T-helper 2 cell treated with Interferon-gamma antibody and Interleukin-4, amounts not matched to agents 5 μg/mL and 100 μg/mL, for 36 hours (primary cell): ENCODE data around the gene PTCH1.

Experiments used
- DNase-seq: peaks from one replicate; pipeline ENCODE4 v3.0.0; 2021; ENCODE audit warnings: low spot score
- H3K27ac Mint-ChIP-seq: one replicate; pipeline ENCODE4 v1.8.0; 2021; ENCODE audit warnings: mild to moderate bottlenecking, mixed read lengths
- H3K27me3 Mint-ChIP-seq: one replicate; pipeline ENCODE4 v1.8.0; 2021; ENCODE audit warnings: low read depth, mixed read lengths
- H3K36me3 Mint-ChIP-seq: one replicate; pipeline ENCODE4 v1.8.0; 2021; ENCODE audit warnings: low read depth, mixed read lengths
- H3K4me1 Mint-ChIP-seq: one replicate; pipeline ENCODE4 v1.8.0; 2021; ENCODE audit warnings: low read depth, mixed read lengths
- H3K4me3 Mint-ChIP-seq: one replicate; pipeline ENCODE4 v1.8.0; 2022; ENCODE audit warnings: mild to moderate bottlenecking, moderate library complexity, mixed read lengths
- H3K9me3 Mint-ChIP-seq: one replicate; pipeline ENCODE4 v1.8.0; 2021; ENCODE audit warnings: mixed read lengths

The PTCH1 gene

DNA sequence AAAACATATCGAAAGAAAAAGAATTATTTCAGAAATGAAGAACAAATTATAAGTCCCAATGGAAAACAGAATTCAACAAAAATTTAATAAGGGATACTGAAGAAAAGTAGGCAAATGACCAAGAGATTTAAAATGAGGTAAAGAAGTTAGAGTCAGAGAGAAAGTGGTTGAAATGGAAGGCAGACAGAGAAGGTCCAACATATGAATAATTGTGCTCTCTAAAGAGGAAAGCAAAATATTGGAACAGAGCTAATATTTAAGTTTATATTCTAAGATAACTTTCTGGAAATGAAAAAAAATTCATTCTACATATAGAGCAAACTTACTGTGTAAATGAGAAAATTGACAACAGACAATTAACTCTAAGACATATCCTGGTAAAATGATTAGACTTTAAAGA lies 94.1 kb downstream of the PTCH1 start:
- no peak for DNase-seq
- Mint-ChIP-seq H3K27me3 (peaks cover 12% of the 10 kb centered on the region), H3K27ac (no peak overlapping the region), H3K36me3 (peaks cover 13% of the 10 kb centered on the region), H3K4me1 (peaks cover 9% of the 10 kb centered on the region), H3K4me3 (no peak overlapping the region), H3K9me3 (peaks cover 32% of the 10 kb centered on the region)

DNA sequence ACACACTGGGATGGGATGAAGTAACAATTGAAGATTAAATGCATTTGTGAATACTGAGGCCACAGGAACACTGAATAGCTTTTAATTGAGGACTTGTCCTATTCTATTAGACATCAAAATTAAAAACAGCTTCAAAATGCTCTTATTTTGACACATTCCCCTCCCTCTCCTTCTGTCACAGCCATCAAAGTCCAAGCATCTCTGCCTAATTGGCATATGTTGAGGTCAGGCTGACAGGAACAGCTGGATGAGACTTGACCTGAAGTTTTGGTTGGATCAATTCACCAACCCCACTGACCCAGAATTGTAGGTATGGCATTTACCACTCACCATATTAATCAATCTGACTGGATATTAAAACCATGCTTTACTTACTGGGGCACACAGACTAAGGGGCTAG lies 96.3 kb downstream of the PTCH1 start:
- peaks cover 37% of the 10 kb centered on the region for H3K9me3 Mint-ChIP-seq

DNA sequence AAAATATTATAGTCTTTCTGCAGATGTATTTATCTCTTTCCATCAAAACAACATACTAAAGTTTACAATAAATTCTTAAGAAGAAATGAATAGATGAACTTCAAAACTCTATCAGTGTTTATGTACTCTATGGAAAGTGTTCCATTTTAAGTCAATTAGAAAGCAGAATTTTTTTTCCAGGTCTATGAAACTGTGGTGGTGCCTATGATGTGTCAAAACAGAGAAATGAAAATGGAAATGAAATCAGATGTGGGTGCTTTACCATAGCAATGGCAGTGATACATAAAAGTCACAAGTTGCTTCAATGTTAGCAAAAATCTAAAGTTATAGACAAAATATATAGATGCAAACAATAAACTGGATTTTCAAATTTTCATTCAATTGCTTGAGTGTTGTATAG lies 97.3 kb downstream of the PTCH1 start:
- Mint-ChIP-seq H3K4me1 (no peaks in the 10 kb centered on the region), H3K27ac (no peak overlapping the region), H3K9me3 (peaks cover 34% of the 10 kb centered on the region), H3K27me3 (peaks cover 10% of the 10 kb centered on the region), H3K36me3 (peaks cover 11% of the 10 kb centered on the region), H3K4me3 (no peak overlapping the region)
- no peak for DNase-seq

More for the DNA sequence above, 96.3 kb downstream of the PTCH1 start:
- H3K4me3 Mint-ChIP-seq = no peak overlapping the region
- peaks cover 12% of the 10 kb centered on the region for H3K27me3 Mint-ChIP-seq
- no peak overlapping the region for H3K27ac Mint-ChIP-seq
- H3K36me3 Mint-ChIP-seq = peaks cover 11% of the 10 kb centered on the region
- no peaks in the 10 kb centered on the region for H3K4me1 Mint-ChIP-seq
- DNase-seq = no peak

DNA sequence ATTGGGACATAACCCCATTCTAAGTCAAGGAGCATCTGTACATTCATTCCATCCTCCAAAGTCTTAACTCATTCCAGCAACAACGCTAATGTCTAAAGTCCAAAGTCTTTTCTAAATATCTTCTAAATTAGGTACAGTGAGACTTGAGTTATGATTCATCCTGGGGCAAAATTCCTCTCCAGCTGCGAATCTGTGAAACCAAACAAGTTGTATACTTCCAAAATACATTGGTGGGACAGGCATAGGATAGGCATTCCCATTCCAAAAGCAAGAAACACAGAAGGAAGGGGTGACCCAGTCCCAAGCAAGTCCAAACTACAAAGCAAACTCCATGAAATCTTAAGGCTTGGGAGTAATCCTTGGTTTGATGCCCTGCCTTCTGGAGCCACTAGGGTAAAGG lies 101.6 kb downstream of the PTCH1 start:
- Mint-ChIP-seq H3K4me1 (no peaks in the 10 kb centered on the region), H3K9me3 (peaks cover 4% of the 10 kb centered on the region), H3K27ac (no peak overlapping the region), H3K36me3 (no peaks in the 10 kb centered on the region), H3K4me3 (no peak overlapping the region), H3K27me3 (peaks cover 6% of the 10 kb centered on the region)
- no peak for DNase-seq

DNA sequence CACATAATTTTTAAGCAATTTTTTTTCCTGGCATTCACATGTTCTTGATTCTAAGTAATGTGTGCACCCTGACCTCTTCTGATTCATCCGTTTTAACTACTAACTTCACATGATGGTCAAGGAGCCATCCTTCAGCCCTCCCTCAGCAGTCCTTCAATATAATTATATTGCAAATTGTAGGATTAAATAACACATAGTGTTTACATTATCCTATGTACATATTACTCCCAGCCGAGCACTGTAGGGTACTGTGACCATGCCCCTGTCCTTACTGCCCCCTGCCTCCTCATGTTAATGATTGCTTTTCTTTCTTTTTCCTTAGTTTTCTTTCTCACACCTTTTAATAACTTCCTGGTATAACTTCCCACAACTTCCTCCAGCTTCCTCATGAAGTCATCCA lies 103.0 kb downstream of the PTCH1 start:
- H3K36me3 Mint-ChIP-seq = no peaks in the 10 kb centered on the region
- H3K27me3 Mint-ChIP-seq = peaks cover 6% of the 10 kb centered on the region
- no peak overlapping the region for H3K27ac Mint-ChIP-seq
- no peaks in the 10 kb centered on the region for H3K4me1 Mint-ChIP-seq
- H3K9me3 Mint-ChIP-seq = peaks cover 4% of the 10 kb centered on the region
- no peak overlapping the region for H3K4me3 Mint-ChIP-seq
- DNase-seq = no peak

DNA sequence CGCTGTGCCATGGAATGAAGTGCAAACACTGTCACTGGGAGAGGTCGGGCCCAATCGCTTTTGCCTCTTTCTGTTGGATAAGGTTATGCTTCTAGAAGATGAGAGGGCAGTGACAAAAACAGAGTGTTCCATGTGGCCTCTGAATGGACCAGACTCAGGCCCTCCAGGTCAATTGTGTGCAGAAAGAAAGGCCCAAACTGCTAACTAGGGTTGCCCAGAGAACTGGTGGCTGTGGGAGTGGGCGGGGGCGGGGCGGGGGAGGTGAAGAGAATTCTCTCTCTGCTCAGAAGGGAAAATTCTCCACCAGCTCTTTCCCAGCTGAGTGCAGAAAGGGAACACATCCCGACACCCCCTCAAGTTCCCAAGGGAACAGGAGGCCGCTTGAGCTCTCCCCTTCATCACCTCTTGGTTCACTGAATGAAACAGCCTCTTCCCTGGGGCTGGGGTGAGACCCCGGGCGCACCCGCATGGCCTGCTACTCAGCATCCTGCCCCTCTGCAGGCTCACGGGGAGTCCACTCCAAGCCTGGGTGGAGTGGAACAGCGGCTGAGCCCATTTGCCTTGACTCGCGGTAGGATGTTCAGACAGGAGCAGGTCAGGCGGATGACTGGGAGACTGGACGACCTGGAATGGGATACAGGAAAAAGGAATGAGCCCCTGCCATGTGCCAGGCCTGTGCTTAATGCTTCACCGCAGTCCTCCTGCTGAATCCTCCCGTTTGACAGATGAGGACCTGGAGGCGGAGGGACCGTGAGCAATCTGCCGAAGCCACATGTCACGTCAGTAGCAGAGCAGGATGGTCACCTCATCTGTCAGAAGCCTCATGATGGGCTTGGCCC lies 105.5 kb downstream of the PTCH1 start:
- no peaks in the 10 kb centered on the region for H3K9me3 Mint-ChIP-seq
- no peak for DNase-seq
- peaks cover 11% of the 10 kb centered on the region for H3K27me3 Mint-ChIP-seq
- no peaks in the 10 kb centered on the region for H3K4me1 Mint-ChIP-seq
- H3K36me3 Mint-ChIP-seq = no peaks in the 10 kb centered on the region
- H3K27ac Mint-ChIP-seq = no peak overlapping the region
- no peak overlapping the region for H3K4me3 Mint-ChIP-seq

DNA sequence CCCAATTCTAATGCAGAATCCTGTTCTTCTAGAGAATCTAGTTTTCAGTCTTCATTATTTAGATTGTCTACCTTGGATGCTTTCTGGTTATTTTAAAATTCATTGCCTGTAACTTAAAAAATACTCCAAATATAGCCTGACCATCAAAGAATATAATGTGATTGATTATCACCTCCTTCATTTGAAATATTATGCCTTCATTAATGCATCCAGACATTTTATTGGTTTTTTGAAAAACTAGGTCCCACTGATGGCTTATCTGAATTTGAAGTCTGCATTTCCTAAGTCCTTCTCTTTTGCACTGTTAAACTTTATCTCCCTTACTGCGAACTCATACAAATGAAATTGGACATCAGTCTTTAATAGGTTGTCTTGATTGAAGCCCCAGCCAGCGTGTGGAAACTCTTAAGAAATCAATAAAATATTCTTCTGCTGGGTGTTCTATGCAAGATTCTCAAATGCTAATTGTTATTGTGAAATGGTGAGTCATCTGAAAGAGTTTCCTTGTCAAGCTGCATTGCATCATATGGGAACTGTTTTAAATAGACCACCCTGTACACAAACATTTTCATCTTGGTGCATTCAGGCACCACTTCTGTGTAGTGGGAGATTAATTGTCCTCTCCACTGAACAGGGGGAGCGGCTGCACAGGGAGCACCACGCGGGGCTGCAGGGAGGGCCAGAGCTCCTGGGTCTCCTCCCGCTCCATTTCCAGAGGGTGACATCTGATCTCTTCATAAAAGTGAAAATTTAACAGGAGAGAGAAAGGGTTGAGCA lies 106.9 kb downstream of the PTCH1 start:
- Mint-ChIP-seq H3K27me3 (peaks cover 10% of the 10 kb centered on the region), H3K27ac (no peak overlapping the region), H3K36me3 (no peaks in the 10 kb centered on the region), H3K4me1 (no peaks in the 10 kb centered on the region), H3K9me3 (no peaks in the 10 kb centered on the region), H3K4me3 (no peak overlapping the region)
- DNase-seq = no peak

DNA sequence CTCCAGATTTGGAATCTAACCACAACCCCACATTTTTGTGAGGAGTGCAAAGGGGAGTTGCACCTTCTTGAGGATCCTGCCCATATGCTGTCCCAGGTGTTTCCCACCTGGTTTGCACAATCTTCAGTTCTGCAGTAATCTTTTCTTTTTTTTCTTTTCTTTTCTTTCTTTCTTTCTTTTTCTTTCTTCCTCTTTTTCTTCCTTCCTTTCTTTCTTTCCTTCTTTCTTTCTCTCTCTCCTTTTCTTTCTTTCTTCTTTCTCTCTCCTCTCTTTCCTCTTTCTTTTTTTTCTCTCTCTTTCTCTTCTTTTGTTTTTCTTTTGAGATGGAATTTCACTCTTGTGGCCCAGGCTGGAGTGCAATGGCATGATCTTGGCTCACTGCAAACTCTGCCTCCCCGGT lies 109.2 kb downstream of the PTCH1 start:
- Mint-ChIP-seq H3K36me3 (no peaks in the 10 kb centered on the region), H3K4me3 (no peak overlapping the region), H3K4me1 (no peaks in the 10 kb centered on the region), H3K27ac (no peak overlapping the region), H3K27me3 (peaks cover 25% of the 10 kb centered on the region), H3K9me3 (no peaks in the 10 kb centered on the region)
- DNase-seq = no peak

DNA sequence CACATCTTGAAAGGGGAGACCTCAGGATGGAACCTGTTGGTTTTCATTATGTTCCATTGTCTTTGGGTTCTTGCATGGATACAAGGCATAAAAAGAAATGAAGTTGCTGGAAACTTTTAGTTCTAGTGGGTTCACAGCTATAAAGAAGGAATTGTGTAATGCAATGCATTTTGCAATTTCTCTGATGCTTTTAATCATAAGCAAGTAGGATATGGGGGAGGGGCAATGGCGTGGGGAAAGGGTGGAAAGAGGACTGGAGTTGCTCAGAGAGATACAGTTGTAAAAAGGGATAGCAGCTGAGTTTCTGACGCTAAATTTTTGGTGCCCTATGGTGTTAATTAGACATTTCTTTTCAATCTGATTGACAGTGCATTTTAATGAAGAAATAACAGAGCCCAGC lies 110.7 kb downstream of the PTCH1 start:
- Mint-ChIP-seq H3K36me3 (no peaks in the 10 kb centered on the region), H3K27me3 (peaks cover 38% of the 10 kb centered on the region), H3K9me3 (peaks cover 4% of the 10 kb centered on the region), H3K27ac (no peak overlapping the region), H3K4me1 (no peaks in the 10 kb centered on the region), H3K4me3 (no peak overlapping the region)
- DNase-seq = no peak

DNA sequence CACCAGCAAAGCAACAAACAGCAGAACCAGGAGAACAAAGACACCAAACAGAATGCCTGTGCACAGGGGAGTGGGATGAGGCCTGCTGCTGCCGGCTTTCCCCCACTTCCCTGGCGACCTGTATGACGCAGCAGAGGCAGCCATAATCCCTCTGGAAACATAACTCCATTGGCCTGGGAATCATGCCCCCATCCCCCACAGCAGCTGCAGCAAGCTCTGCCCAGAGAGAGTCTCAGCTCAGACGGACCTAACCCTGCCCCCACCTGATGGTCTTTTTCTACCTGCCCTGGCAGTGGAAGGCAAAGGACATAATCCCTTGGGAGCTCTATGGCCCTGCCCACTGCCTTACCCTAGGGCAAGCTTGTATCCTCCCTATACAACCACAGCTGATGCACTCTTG lies 117.5 kb downstream of the PTCH1 start:
- H3K27me3 Mint-ChIP-seq = peaks cover 36% of the 10 kb centered on the region

More for the DNA sequence above, 117.5 kb downstream of the PTCH1 start:
- no peaks in the 10 kb centered on the region for H3K4me1 Mint-ChIP-seq
- peaks cover 10% of the 10 kb centered on the region for H3K9me3 Mint-ChIP-seq
- no peak for DNase-seq
- H3K27ac Mint-ChIP-seq = no peak overlapping the region
- H3K36me3 Mint-ChIP-seq = no peaks in the 10 kb centered on the region
- H3K4me3 Mint-ChIP-seq = no peak overlapping the region
